Measurements from ENCODE around the gene SNED1.

DNA sequence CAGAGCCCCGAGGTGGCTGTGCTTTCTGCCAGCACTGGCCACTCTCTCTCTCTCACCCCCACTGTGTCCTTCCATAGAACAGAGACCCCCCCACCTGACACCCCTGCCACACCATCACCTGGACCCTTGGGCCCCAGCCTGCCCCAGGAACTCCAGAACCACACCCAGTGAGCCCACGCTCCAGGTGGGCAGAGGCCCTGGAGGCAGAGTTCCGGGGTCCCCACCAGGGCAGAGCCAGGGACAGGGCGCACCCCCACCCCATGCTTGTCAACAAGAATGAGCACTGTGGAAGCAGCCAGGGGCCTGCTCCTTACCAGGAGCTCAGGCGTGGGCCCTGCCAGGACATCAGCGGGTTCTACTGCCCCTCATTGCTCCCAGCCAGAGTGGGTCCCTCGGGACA lies 136.3 kb downstream of the SNED1 start:
- TF ChIP-seq, protein P1, sequence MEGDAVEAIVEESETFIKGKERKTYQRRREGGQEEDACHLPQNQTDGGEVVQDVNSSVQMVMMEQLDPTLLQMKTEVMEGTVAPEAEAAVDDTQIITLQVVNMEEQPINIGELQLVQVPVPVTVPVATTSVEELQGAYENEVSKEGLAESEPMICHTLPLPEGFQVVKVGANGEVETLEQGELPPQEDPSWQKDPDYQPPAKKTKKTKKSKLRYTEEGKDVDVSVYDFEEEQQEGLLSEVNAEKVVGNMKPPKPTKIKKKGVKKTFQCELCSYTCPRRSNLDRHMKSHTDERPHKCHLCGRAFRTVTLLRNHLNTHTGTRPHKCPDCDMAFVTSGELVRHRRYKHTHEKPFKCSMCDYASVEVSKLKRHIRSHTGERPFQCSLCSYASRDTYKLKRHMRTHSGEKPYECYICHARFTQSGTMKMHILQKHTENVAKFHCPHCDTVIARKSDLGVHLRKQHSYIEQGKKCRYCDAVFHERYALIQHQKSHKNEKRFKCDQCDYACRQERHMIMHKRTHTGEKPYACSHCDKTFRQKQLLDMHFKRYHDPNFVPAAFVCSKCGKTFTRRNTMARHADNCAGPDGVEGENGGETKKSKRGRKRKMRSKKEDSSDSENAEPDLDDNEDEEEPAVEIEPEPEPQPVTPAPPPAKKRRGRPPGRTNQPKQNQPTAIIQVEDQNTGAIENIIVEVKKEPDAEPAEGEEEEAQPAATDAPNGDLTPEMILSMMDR (conservative IDR thresholded peaks at IDR 0.05 in 1 of 2, IDR thresholded peaks at IDR 0.05 in 1 of 2; ENCODE audit: low read depth in 1 of 2, low read length in 2 of 2) = no peak
- TF ChIP-seq EZH2 (IDR thresholded peaks at IDR 0.05; ENCODE audit: low read length, missing control alignments) = no peak
